ENCODE measurements around the gene EEF1G.
A peak's percentile ranks its signal among the peaks of the same experiment; 100 is the strongest.
"Not testable (repeated sequence)": the region's sequence is repeated elsewhere in the genome, so short reads cannot be mapped to it uniquely, and the experiment has no call there.

The EEF1G gene

DNA sequence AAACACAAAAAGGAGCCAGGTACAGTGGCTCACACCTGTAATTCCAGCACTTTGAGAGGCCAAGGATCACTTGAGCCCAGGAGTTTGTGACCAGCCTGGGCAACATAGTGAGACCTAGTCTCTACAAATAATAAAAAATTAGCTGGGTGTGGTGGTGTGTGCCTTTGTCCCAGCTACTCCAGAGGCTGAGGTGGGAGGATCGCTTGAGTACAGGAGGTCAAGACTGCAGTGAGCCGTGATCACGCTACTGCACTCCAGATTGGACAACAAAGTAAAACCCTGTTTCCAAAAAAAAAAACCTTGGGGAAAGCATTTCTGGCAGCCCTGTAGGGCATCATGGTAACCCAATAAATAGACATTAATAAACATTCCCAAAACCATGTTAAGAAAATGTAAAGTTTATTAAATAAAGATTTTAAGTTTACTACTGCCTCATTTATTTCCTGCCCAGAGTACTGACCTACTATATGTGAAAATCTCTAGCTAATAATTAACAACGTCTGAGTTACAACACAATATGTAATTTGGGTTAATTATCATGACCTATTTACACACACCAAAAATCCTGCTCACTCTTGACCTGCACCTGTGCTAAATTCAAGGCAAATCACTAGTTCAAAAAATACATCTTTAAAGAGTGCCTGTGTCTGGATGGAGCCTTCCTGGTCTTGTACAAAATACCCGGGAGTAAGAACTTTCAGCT, 8.4 kb downstream of the EEF1G start:
- H3K4me3 ChIP-seq (ENCODE audit: low read depth, low read length) = no peak overlapping the region
- no peak for DNase-seq (ENCODE audit: low read depth)
- TF ChIP-seq, protein P1, sequence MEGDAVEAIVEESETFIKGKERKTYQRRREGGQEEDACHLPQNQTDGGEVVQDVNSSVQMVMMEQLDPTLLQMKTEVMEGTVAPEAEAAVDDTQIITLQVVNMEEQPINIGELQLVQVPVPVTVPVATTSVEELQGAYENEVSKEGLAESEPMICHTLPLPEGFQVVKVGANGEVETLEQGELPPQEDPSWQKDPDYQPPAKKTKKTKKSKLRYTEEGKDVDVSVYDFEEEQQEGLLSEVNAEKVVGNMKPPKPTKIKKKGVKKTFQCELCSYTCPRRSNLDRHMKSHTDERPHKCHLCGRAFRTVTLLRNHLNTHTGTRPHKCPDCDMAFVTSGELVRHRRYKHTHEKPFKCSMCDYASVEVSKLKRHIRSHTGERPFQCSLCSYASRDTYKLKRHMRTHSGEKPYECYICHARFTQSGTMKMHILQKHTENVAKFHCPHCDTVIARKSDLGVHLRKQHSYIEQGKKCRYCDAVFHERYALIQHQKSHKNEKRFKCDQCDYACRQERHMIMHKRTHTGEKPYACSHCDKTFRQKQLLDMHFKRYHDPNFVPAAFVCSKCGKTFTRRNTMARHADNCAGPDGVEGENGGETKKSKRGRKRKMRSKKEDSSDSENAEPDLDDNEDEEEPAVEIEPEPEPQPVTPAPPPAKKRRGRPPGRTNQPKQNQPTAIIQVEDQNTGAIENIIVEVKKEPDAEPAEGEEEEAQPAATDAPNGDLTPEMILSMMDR (IDR thresholded peaks at IDR 0.05; ENCODE audit: control insufficient read depth, extremely low read depth, insufficient read depth) = no peak

DNA sequence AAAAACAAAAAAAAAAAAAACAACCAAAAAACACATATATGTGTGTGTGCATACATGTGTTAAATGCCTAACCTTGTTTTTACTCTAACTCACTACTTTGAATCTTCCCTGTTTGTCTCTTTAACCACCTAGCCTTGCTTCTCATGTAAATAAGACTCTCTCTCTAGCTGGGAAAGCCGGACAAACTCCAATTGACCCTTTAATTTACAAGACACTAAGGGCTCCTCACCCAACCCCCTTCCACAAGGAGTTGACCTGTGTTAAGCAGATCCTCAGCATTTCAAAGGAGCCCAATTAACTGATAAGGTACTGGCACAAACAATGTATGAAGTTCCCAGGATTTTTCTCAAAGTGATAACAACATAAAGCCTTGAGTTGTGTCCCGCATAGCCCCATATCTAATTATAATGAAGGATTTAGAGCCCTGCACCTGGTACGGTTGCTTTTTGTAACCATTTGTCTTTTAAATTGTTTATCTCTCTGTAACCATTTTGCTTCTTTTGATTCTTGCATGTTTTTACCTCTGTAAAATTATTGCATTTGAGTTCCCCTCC, 11.9 kb downstream of the EEF1G start:
- not testable (repeated sequence) for DNase-seq (ENCODE audit: low read depth)

DNA sequence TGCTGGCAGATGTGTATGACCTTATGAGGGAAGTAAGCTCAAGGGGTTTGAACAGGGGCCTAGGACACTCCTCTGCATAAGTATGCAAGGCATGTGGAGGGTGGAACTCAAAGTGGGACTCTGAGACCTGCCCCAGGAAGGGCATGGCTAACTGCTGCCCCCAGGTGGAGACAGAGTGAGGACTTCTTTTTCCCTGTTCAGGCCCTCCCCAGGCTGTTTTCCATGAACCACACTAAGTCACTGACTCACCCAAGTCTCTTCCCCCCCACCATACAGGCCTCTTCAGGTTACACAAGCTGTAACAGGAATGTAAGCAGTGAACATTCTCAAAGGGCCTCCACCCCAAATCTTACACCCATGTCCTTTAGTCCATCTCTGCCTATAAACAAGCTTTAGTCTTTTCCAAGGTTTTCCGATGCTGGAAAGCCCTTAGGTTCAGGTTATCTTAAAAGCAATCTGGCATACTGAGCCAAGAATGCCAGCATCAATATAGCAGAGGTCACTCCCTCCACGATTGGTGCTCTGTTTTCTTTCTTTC, 13.1 kb downstream of the EEF1G start:
- TF ChIP-seq, protein P1 (IDR thresholded peaks at IDR 0.05; ENCODE audit: control insufficient read depth, extremely low read depth, insufficient read depth) = peak; percentile 66
- no peak for DNase-seq (ENCODE audit: low read depth)
- H3K4me3 ChIP-seq (ENCODE audit: low read depth, low read length) = no peak overlapping the region

More for the DNA sequence above, 11.9 kb downstream of the EEF1G start:
- H3K4me3 ChIP-seq (ENCODE audit: low read depth, low read length) = not testable (repeated sequence)

DNA sequence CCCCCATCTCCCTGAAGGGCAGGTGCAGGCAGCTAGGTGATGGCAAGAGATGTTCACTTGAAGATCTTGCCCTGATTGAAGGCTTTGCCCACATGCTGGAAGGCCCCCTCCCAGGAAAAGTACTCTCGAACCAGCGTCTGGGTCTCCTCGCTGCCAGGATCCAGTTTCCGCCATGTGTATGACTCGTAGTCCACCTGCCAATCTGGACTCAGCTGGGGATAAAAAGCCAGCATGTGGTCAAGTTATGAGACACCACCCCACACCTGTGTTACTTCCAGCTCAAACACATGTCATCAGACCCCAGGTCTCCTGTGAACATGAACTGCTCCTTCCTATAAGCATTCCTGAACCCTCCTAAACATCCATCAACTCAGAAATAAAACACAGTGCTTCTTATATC, 14.1 kb downstream of the EEF1G start:
- DNase-seq (ENCODE audit: low read depth); H3K4me3 ChIP-seq (ENCODE audit: low read depth, low read length): not testable (repeated sequence)

DNA sequence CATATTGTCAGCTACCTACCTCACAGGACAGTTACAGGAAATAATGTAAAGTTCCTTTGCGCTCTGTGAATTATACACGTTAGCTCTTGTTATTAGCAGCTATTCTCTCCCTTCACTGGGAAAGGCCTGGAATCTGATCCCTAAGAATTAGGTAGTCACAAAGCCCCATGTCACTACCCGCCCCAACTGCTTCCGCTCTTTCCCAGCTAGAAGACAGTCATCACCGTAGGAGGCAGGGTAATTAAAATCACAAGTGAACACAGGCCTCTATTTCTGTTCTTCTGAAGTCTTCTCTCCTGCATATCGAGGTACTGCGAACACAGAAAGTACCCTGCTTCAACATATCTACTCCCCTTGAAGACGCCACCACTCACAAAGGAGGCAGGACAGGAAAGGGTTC, 14.5 kb downstream of the EEF1G start:
- TF ChIP-seq, protein P1 (IDR thresholded peaks at IDR 0.05; ENCODE audit: control insufficient read depth, extremely low read depth, insufficient read depth) = no peak
- no peak for DNase-seq (ENCODE audit: low read depth)
- no peak overlapping the region for H3K4me3 ChIP-seq (ENCODE audit: low read depth, low read length)

DNA sequence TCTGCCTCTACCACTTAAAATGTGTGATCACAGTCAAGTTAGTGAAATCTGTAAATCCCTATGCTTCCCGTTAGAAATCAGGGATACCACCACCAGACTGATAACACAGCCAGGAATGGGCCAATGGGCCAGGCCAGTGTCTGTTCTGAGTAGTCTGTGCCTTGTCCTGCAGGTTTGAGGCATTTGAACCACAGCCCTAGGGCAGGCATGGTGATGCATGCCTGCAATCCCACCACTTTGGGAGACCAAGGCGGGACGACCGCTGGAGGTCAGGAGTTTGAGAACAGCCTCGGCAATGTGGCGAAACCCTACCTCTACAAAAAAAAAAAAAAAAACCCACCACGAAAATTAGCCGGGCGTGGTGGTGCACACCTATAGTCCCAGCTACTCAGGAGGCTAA, 15.0 kb downstream of the EEF1G start:
- H3K4me3 ChIP-seq (ENCODE audit: low read depth, low read length) = no peak overlapping the region
- TF ChIP-seq, protein P1 (IDR thresholded peaks at IDR 0.05; ENCODE audit: control insufficient read depth, extremely low read depth, insufficient read depth) = no peak
- DNase-seq (ENCODE audit: low read depth) = no peak

DNA sequence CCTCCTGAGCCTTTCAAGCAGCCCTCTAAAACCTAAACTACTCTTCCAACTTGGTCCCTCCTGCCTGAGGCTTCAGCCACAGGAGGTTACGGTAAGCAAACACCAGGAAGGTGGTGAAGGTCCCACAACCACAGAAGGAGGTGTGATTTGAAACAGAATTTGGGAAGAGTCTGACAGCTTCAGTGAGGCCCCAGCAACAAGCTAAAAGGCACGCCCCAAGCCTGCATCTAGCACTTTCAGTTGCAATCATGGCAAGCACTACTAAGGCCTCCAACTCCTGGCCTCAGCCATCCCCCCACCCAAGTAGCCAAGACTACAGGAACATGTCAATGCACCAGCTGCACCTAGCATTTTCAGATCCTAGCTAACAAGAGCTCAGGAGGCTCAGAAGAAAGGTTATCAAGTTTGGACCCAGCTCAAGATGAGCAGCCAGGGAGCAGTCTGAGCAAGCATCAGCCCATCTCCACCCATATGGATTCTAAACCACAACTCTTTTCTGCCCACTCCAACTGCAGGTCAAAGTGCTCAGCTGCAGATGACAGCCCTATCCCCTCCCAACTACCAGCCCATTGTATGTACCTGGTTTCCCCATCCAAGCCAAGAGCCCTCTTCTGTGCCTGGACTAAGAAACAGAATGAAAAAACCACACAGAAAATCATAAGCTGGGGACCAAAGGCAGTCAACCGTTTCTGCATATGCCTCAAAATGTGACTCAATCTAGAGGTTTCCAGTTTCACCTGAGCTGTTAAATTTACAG, 16.6 kb downstream of the EEF1G start:
- TF ChIP-seq, protein P1 (IDR thresholded peaks at IDR 0.05; ENCODE audit: control insufficient read depth, extremely low read depth, insufficient read depth) = no peak
- DNase-seq (ENCODE audit: low read depth) = no peak
- no peak overlapping the region for H3K4me3 ChIP-seq (ENCODE audit: low read depth, low read length)

Measured in LNCaP clone FGC (cell line).